ENCODE measurements around the gene COX7B.
"Not testable (repeated sequence)": the region's sequence is repeated elsewhere in the genome, so short reads cannot be mapped to it uniquely, and the experiment has no call there.

COX7B gene, protein sequence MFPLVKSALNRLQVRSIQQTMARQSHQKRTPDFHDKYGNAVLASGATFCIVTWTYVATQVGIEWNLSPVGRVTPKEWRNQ

DNA sequence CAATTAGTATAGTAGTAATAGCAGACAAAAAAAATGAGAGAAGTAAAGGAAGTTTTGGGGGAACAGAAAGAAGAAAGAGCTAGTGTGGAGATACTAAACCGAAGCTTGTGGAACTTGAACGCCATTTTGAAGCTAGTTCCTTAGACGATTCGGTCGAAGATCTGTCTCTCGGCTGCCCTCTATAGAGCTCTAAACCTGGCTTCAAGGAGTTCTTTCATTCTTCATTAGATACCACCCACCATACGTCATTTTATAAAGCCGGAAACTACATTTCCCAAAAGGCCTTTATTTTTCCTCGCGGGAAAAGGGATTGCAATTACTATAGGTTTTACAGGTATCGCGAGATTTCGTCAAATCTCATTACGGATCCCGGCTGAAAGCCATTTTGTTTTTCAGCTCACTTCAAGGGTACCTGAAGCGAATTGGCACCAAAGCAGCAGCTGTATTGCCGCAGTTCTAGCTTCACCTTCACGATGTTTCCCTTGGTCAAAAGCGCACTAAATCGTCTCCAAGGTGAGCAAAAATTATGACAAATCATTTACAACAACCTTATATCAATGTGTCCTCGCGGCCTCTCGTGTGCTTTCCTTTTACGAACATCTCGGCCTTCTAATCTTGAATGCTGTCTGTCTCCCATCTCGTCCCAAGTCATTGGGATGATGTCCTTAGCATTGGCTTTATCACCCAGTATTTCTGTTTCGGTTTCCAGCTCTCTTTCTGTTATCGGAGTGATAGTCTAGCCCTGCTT, at the start of gene COX7B:
TSS of gene COX7B (plus strand) at position 388 of the 748 bp plus-strand sequence. CDS start at position 474, 86 bp downstream.
- peak; percentile 65 to 77 for DNase-seq
- H3K9me3 Mint-ChIP-seq = no peaks in the 10 kb centered on the region
- peak; percentile 72 for ATAC-seq
- no peaks in the 10 kb centered on the region for H3K27me3 Mint-ChIP-seq
- H3K4me3 Mint-ChIP-seq = peak within 1 kb of the TSS; percentile 87 to 99
- H3K4me1 Mint-ChIP-seq = peaks cover 12% of the 10 kb centered on the region
- peak within 1 kb of the TSS; percentile 94 to 97 for H3K27ac Mint-ChIP-seq

DNA sequence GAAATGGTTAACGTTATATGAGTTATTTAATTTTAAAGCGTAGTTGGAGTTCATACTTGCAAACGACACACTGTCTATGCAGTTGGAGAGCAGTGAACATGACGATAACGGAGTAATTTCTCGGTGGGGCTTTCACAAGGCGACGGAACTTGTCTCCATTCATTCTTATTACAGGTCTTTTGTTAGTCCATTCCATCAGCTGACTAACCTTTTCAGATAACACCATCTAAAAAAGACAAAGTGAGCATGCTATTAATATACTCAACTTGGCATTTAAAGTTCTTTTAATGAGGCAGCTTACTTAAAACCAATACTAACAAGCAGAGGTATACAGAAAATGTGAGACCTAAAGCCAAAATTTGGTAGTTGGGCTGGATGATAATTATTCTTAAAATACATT, 23.9 kb upstream of the COX7B start:
- no peak overlapping the region for H3K27ac Mint-ChIP-seq
- no peak for ATAC-seq
- no peak for DNase-seq
- no peaks in the 10 kb centered on the region for H3K9me3 Mint-ChIP-seq
- no peaks in the 10 kb centered on the region for H3K27me3 Mint-ChIP-seq
- no peaks in the 10 kb centered on the region for H3K4me1 Mint-ChIP-seq
- no peak overlapping the region for H3K4me3 Mint-ChIP-seq

DNA sequence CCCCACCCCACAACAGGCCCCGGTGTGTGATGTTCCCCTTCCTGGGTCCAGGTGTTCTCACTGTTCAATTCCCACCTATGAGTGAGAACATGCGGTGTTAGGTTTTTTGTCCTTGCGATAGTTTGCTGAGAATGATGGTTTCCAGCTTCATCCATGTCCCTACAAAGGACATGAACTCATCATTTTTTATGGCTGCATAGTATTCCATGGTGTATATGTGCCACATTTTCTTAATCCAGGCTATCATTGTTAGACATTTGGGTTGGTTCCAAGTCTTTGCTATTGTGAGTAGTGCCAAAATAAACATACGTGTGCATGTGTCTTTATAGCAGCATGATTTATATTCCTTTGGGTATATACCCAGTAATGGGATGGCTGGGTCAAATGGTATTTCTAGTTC, 17.9 kb upstream of the COX7B start:
- not testable (repeated sequence) for H3K27ac Mint-ChIP-seq, H3K9me3 Mint-ChIP-seq, ATAC-seq, H3K4me3 Mint-ChIP-seq, DNase-seq, H3K4me1 Mint-ChIP-seq, H3K27me3 Mint-ChIP-seq

DNA sequence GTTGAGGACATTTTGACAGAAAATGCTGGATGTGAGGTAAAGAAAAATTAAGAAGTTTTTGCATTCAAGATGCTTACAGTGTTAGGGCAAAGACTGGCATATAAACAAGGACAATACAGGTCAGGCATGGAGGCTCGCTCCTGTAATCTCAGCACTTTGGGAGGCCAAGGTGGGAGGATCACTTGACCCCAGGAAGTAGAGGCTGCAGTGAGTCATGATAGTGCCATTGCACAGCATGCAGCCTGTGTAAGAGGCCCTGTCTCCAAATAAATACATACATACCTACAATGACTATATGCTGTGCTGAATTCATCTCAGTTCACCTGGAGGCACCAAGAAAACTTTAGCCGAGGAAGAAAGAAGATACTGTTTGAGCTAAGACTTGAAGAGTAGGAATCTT, 6.4 kb upstream of the COX7B start:
- no peak overlapping the region for H3K27ac Mint-ChIP-seq
- H3K4me3 Mint-ChIP-seq = peak overlapping the region; percentile 44 to 67
- H3K27me3 Mint-ChIP-seq = no peaks in the 10 kb centered on the region

DNA sequence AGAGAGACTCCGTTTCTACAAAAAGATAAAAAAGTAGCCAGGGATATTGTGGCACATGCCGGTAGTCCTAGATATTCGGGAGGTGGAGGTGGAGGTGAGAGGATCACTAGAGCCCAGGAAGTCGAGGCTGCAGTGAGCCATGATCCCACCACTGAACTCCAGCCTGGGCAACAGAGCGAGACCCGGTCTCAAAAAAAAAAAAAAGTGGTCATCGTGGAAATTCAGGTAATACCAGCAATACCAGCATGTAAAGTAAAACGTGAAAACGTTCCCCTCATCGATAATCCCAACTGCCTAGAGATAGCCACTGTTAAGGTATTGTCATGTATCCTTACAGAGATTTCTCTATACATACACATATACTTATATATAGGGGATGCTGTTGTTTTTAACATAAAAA, 5.6 kb upstream of the COX7B start:
- Mint-ChIP-seq H3K27ac (no peak overlapping the region), H3K4me3 (peak overlapping the region; percentile 49 to 95)
- no peak for ATAC-seq

More for the DNA sequence above, 6.4 kb upstream of the COX7B start:
- Mint-ChIP-seq H3K9me3 (no peaks in the 10 kb centered on the region), H3K4me1 (peaks cover 25% of the 10 kb centered on the region)
- DNase-seq (no peak), ATAC-seq (no peak)

DNA sequence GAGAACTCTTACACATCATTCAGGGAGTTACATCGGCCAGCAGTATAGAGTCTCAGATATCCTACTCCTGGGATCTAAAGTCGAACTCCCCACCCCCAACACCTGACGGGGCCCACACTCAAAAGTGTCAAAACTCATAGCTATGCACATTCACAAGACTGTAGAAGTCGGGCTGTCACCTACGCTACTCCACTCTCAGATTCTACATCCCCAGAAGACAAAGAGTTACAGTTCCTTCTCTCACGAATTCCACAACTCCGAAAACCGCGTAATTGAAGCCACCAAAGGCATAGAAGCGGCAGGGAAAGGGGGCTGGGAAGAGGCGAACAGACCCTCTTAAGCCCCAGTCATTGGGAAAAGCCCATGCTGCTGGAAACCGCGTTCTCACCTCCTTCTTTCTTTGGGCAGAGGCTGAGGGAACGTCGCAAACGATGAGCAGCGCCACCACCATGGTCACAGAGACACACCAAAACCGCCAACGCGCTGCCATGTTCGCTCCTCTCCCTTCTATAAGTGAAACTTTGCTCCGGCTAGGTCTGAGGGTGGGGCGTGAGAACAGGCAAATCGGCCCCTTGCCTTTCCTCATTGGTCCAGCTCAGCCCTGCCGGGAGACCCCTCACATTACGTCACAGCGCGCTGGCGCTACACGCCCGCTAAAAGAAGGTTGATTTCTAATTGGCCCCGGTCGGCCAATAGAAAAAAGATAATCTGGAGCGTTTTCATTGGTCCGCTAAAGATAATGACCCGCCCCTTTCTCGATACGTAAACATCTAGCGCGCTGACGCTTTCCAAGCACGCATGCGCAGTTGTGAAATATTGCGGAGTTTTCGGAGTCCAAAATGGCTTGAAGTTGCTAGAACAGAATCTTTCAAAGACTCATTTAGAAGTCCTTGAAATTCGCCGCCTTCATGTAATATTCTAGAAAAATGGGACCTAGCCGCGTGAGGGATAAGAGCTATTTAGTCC, 4.1 kb upstream of the COX7B start, which contains the start of gene MAGT1:
TSS of gene MAGT1 (minus strand) at position 515 of the 966 bp plus-strand sequence. CDS start at position 490, 25 bp downstream.
- no peaks in the 10 kb centered on the region for H3K9me3 Mint-ChIP-seq
- H3K27me3 Mint-ChIP-seq = no peaks in the 10 kb centered on the region
- H3K27ac Mint-ChIP-seq = peak within 1 kb of the TSS; percentile 99
- DNase-seq (peak; percentile 86 to 94), ATAC-seq (peak; percentile 97)
- peak within 1 kb of the TSS; percentile 93 to 99 for H3K4me3 Mint-ChIP-seq
- H3K4me1 Mint-ChIP-seq = peaks cover 21% of the 10 kb centered on the region

More for the DNA sequence above, 5.6 kb upstream of the COX7B start:
- no peak for DNase-seq
- no peaks in the 10 kb centered on the region for H3K9me3 Mint-ChIP-seq
- H3K27me3 Mint-ChIP-seq = no peaks in the 10 kb centered on the region
- H3K4me1 Mint-ChIP-seq = peaks cover 25% of the 10 kb centered on the region

DNA sequence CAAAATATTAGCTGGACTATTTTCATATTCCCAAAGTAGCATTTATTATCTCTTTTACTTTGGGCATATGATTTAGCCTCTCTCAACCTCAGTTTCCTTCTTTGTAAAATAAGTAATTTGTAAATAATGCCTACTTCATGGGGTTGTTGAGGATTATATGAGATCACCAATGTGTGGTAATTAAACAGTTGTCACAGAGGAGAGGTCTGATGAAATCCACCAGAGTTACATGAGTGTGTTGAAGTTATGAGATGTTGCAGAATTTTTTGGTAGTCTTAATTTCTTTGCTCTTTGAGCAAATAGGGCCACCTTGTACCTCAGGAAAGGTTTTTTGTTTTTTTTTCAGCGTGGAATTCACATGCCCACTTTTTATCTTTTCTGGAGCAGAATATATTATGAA, 1.4 kb downstream of the COX7B start:
- ATAC-seq = no peak
- no peaks in the 10 kb centered on the region for H3K9me3 Mint-ChIP-seq
- H3K4me3 Mint-ChIP-seq = peak overlapping the region; percentile 87 to 99
- no peak for DNase-seq
- peak overlapping the region; percentile 34 to 60 for H3K27ac Mint-ChIP-seq
- no peaks in the 10 kb centered on the region for H3K27me3 Mint-ChIP-seq
- peaks cover 12% of the 10 kb centered on the region for H3K4me1 Mint-ChIP-seq

DNA sequence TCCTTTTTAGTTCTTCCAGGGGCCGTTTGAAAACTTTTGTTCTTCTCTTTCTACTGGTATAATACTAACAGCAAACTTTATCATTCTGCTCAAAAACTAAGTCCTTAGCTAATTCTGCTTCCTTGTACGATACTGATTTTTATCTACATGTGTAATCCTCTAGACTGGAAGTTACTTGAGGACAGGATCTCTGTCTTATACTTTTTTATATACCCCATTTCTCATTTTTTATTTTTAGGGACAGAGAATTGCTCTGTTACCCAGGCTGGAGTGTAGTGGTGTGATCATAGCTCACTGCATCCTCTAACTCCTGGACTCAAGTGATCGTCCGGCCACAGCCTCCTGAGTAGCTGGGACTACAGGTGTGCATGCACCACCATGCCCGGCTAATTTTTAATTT, 2.2 kb downstream of the COX7B start:
- ATAC-seq (no peak), DNase-seq (no peak)
- Mint-ChIP-seq H3K27ac (peak overlapping the region in 1 of 2 donors; percentile 33), H3K4me3 (peak overlapping the region; percentile 52 to 99), H3K27me3 (no peaks in the 10 kb centered on the region), H3K4me1 (peaks cover 12% of the 10 kb centered on the region), H3K9me3 (no peaks in the 10 kb centered on the region)

DNA sequence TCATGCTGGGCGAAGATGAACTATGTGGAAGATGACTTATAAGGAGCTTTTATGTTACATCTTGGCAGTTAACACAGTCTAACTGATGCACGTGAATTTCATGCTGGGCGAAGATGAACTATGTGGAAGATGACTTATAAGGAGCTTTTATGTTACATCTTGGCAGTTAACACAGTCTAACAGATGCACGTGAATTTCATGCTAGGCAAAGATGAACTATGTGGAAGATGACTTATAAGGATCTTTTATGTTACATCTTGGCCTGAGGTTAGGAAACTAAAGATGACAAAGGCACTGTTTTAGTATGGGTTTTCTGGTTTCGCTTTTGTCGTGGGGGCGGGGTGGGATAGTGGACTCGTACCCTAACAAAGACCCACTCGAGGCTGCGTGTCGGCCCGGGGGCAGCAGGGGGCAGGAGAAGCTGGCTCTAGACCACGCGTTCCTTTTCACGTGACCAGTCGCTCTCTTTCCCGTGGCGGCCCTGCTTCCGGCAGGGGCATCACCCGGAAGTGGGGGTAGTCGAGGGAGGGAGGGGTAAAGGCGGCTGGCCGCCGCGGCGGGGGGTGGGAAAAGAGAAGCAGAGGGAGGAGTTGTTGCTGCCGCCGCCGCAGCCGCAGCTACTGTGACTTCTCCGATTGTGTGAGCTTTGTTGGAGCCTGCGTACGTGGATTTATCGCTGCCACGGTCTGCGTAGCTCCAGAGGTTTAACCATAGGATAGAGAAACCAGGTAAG, 11.0 kb downstream of the COX7B start, which contains the start of gene ATP7A:
TSS of gene ATP7A (plus strand) at position 586 of the 733 bp plus-strand sequence. CDS start 60,949 bp downstream, outside the sequence.
- DNase-seq = peak; percentile 79 to 93
- H3K4me3 Mint-ChIP-seq = peak within 1 kb of the TSS; percentile 98 to 99
- H3K27ac Mint-ChIP-seq = peak within 1 kb of the TSS; percentile 98 to 99
- H3K27me3 Mint-ChIP-seq = no peaks in the 10 kb centered on the region
- H3K4me1 Mint-ChIP-seq = peaks cover 18% of the 10 kb centered on the region
- no peaks in the 10 kb centered on the region for H3K9me3 Mint-ChIP-seq
- peak; percentile 97 for ATAC-seq

DNA sequence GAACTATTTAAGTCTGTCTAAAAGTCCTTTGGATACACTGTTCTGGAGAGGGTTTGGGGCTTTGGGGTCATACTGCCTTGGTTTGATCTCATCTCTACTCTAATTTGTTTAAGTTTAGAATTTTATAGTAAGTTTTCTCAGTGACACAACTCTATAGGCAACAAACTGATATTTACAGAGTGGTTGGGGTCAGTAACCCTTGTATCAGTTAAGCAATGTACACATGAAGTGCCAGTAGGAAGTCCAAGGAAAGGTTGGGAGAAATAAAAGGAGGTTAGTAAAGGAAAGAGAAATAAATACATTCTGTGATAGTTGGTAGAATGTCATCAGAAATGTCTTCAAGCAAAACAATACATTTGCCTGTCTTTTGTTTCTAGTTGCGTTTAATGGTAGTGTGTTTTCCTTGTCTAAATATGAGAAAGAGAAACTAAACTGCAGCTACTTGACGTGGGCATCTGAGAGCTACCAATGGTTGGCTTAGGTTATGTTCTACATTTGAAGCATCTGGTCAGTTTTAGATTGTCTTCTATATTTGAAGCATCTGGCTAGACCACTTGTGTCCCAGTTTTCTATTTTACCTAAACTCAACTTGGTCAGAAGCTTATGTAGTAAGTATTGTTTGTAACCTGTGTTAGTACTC, 18.1 kb downstream of the COX7B start:
- H3K27ac Mint-ChIP-seq = peak overlapping the region; percentile 40 to 63
- ATAC-seq (no peak), DNase-seq (no peak)
- peaks cover 29% of the 10 kb centered on the region for H3K4me1 Mint-ChIP-seq
- H3K4me3 Mint-ChIP-seq = peak overlapping the region; percentile 68 to 82
- H3K27me3 Mint-ChIP-seq = no peaks in the 10 kb centered on the region
- H3K9me3 Mint-ChIP-seq = no peaks in the 10 kb centered on the region

DNA sequence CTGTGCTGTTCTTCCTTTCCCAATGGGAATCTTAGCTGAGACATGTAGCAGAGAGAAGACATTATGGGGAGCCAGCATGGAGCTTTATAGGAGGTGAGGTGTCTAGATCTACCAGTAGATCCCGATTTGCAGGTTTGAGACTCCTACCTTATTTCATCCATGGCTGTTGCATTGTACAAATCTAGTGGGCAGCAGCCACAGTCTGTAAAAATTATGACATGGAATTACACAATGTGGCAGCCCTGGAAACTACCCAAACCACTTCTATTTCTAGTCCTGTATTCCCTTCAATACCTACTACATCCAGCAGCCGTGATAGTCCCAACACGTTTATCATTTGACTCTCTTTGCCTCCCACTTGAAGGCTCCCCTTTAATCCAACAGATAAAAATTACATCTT, 19.3 kb downstream of the COX7B start:
- no peaks in the 10 kb centered on the region for H3K27me3 Mint-ChIP-seq
- H3K27ac Mint-ChIP-seq = no peak overlapping the region
- peaks cover 21% of the 10 kb centered on the region for H3K4me1 Mint-ChIP-seq
- ATAC-seq (no peak), DNase-seq (no peak)
- H3K4me3 Mint-ChIP-seq = peak overlapping the region in 1 of 2 donors; percentile 19
- no peaks in the 10 kb centered on the region for H3K9me3 Mint-ChIP-seq

DNA sequence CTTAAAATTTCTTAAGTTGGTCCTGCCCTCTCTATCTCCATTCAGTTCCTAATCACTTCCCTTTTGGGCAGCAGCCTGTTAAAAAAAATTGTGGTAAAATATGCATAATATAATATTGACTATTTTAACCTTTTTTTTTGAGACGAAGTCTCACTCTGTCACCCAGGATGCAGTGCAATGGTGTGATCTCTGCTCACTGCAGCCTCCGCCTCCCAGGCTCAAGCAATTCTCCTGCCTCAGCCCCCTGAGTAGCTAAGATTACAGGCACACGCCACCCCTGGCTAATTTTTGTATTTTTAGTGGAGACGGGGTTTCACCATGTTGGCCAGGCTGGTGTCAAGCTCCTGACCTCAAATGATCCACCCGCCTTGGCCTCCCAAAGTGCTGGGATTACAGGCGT, 20.1 kb downstream of the COX7B start:
- not testable (repeated sequence) for ATAC-seq, DNase-seq, H3K9me3 Mint-ChIP-seq, H3K4me3 Mint-ChIP-seq, H3K27me3 Mint-ChIP-seq
- Mint-ChIP-seq H3K4me1 (peaks cover 21% of the 10 kb centered on the region), H3K27ac (peak overlapping the region in 1 of 2 donors; percentile 71)

DNA sequence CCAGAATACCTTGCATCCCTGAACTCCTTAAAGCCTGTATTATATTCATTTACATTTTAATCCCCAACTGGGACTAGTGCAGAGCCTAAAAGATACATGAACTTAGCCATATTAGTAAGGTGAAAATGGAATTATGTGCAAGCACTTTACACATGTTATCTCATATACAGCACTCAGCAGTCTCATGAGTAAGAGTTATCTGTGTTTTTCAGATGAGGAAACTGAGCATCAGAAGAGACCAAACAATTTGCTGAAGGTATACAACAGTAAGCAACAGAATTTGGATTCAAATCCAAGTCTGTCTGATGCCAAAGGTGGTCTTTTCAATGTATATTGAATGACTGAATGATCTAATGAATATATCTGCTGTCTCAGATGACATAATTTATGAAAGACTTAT, 23.5 kb downstream of the COX7B start:
- Mint-ChIP-seq H3K4me1 (peaks cover 8% of the 10 kb centered on the region), H3K4me3 (no peak overlapping the region), H3K27ac (no peak overlapping the region), H3K9me3 (no peaks in the 10 kb centered on the region), H3K27me3 (no peaks in the 10 kb centered on the region)
- no peak for DNase-seq
- no peak for ATAC-seq

DNA sequence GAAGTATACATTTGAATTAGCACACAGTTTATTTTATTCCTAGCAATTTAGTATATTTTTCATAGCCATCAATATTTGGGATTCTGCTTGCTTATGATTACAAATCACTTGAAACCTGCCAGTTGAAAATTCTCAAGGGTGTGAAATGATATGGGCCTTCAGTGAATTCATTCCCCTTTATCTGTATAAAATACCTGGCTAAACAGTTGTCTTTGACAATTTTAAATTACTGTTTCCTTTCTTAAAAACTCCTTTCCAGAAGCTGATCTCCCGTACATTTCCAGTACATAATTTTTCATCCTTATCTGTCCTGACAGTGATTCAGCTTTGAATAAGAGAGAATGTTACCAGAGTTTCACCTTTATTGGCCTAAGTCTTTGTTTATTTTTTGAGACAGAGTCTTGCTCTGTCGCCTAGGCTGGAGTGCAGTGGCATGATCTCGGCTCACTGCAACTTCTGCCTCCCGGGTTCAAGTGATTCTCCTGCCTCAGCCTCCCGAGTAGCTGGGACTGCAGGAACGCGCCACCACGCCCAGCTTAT, 25.1 kb downstream of the COX7B start:
- H3K4me3 Mint-ChIP-seq = no peak overlapping the region
- ATAC-seq (no peak), DNase-seq (no peak)
- peak overlapping the region in 1 of 2 donors; percentile 27 for H3K27ac Mint-ChIP-seq
- H3K4me1 Mint-ChIP-seq = peaks cover 4% of the 10 kb centered on the region
- no peaks in the 10 kb centered on the region for H3K9me3 Mint-ChIP-seq
- H3K27me3 Mint-ChIP-seq = no peaks in the 10 kb centered on the region

All from stimulated activated naive CD8-positive, alpha-beta T cell treated with anti-CD3 and anti-CD28 coated beads, Interleukin-15, amount 100 ng/mL, for 72 hours (primary cell).